GM12878 (cell line): ENCODE results near the gene ZNFX1. TPM values are rescaled to one million over a fixed set of nuclear protein-coding genes. Genes with fewer than 3 reads are reported as not detected.

ENCODE experiments used
- ATAC-seq: fragments of 200-7000 bp; cut with Tn5 transposase; 3 replicates; pipeline ENCODE4 v1.9.1; 2020; ENCODE audit warnings: mild to moderate bottlenecking, moderate library complexity
- BruUV-seq: library from RNA; stranded (reverse); fragments of 400-500 nt; replicated peaks from 2 replicates; lab custom pipeline; 2021; lab: Mats Ljungman, UMichigan
- CTCF ChIA-PET: fragments of 300-600 bp; sonication (Branson Sonifier 250); formaldehyde crosslinking; extraction: SDS; loops from one replicate; lab custom pipeline; 2021; ENCODE audit warnings: inconsistent platforms; lab: Yijun Ruan, JAX
- POLR2A ChIA-PET: fragments of 350-600 bp; formaldehyde crosslinking; extraction: SDS; loops from one replicate; lab custom pipeline; 2021; ENCODE audit warnings: inconsistent platforms; lab: Charles Lee
- RAD21 ChIA-PET: fragments of 300-600 bp; sonication (Branson Sonifier 250); formaldehyde crosslinking; loops from one replicate; lab custom pipeline; 2023; ENCODE audit warnings: antibody characterized with exemption; ENCODE audit not compliant: unreplicated experiment; lab: Charles Lee
- SMC1A ChIA-PET: fragments of 300-600 bp; sonication (Branson Sonifier 250); formaldehyde crosslinking; loops from one replicate; lab custom pipeline; 2023; ENCODE audit not compliant: unreplicated experiment, uncharacterized antibody; lab: Charles Lee
- DNase-seq: peaks from one replicate; pipeline ENCODE4 v3.0.0-alpha.2; 2011; ENCODE audit warnings: low read depth, low spot score
- FAIRE-seq: peaks from 3 replicates; lab custom pipeline; 2011; peaks lifted over from hg19 to GRCh38; lab: Jason Lieb, UNC
- H2AFZ ChIP-seq: 2 replicates; pipeline ENCODE4 v1.6.0; 2011; ENCODE audit warnings: low read depth, low read length, control low read depth; ENCODE audit not compliant: control insufficient read depth
- H3K27ac ChIP-seq: 2 replicates; pipeline ENCODE4 v1.5.1; 2011; ENCODE audit warnings: control low read depth; ENCODE audit not compliant: control insufficient read depth, insufficient read depth
- H3K27me3 ChIP-seq, 2 experiments: replicated peaks in 1 of 2; 2 replicates each; pipeline versions ENCODE4 v1.6.0 to v1.6.1; 2011; ENCODE audit warnings: low read length in 1 of 2; ENCODE audit not compliant: control insufficient read depth in 2 of 2, insufficient read depth in 2 of 2
- H3K36me3 ChIP-seq, 2 experiments: 2 replicates each; pipeline ENCODE4 v1.5.1; 2011; ENCODE audit warnings: low read length in 1 of 2; ENCODE audit not compliant: control insufficient read depth in 2 of 2, insufficient read depth in 2 of 2
- H3K4me1 ChIP-seq: 2 replicates; pipeline ENCODE4 v1.6.1; 2011; ENCODE audit warnings: mild to moderate bottlenecking, low read length, moderate library complexity, mixed read lengths; ENCODE audit not compliant: control insufficient read depth, insufficient read depth
- H3K4me2 ChIP-seq: 2 replicates; pipeline ENCODE4 v1.6.0; 2011; ENCODE audit warnings: control low read depth; ENCODE audit not compliant: control insufficient read depth, insufficient read depth
- H3K4me3 ChIP-seq: fragments of 200-600 bp; sonication (generic); 2 replicates; pipeline ENCODE4 v1.5.1; 2016
- H3K79me2 ChIP-seq: 2 replicates; pipeline ENCODE4 v1.6.0; 2011; ENCODE audit warnings: low read length; ENCODE audit not compliant: control insufficient read depth, insufficient read depth
- H3K9ac ChIP-seq: 2 replicates; pipeline ENCODE4 v1.8.0; 2011; ENCODE audit warnings: low read length, control low read depth, mixed read lengths; ENCODE audit not compliant: control insufficient read depth, insufficient read depth
- H3K9me3 ChIP-seq: replicated peaks from 3 replicates; pipeline ENCODE4 v1.5.1; 2011; ENCODE audit warnings: mild to moderate bottlenecking, low read length; ENCODE audit not compliant: control insufficient read depth, insufficient read depth
- H4K20me1 ChIP-seq: 2 replicates; pipeline ENCODE4 v1.6.0; 2011; ENCODE audit not compliant: control insufficient read depth, insufficient read depth
- ATF7 ChIP-seq: fragments of 450-650 bp; IDR thresholded peaks from 2 replicates; pipeline ENCODE4 v1.6.1; 2016; ENCODE audit warnings: low read depth, mild to moderate bottlenecking
- CHD4 ChIP-seq: fragments of 200-600 bp; sonication (generic); IDR thresholded peaks from 2 replicates; pipeline ENCODE4 v1.6.1; 2016; ENCODE audit warnings: mild to moderate bottlenecking
- DPF2 ChIP-seq: fragments of 450-650 bp; IDR thresholded peaks from 2 replicates; pipeline ENCODE4 v1.6.1; 2017; ENCODE audit warnings: mild to moderate bottlenecking
- EED ChIP-seq: sonication (generic); IDR thresholded peaks from 2 replicates; pipeline ENCODE4 v1.6.1; 2016; ENCODE audit warnings: antibody characterized with exemption, low read depth
- ETV6 ChIP-seq, 2 experiments: fragments of 450-650 bp in 1 of 2; IDR thresholded peaks in 1 of 2; conservative IDR thresholded peaks in 1 of 2; 2 replicates each; pipeline ENCODE4 v1.6.1; 2014; ENCODE audit warnings: antibody characterized with exemption in 1 of 2, borderline replicate concordance in 1 of 2, low read depth in 1 of 2, mild to moderate bottlenecking in 1 of 2, moderate library complexity in 1 of 2
- FOS ChIP-seq: IDR thresholded peaks from 3 replicates; pipeline ENCODE4 v1.6.1; 2011; ENCODE audit warnings: borderline replicate concordance; ENCODE audit not compliant: insufficient read length; ENCODE audit errors: extremely low read depth
- GABPA ChIP-seq: IDR thresholded peaks from 2 replicates; pipeline ENCODE4 v1.6.1; 2014; ENCODE audit warnings: antibody characterized with exemption, low read depth, mild to moderate bottlenecking, inconsistent platforms
- SREBF2 ChIP-seq: IDR thresholded peaks from 2 replicates; pipeline ENCODE4 v1.6.1; 2012; ENCODE audit warnings: mild to moderate bottlenecking, low read length
- TCF7 ChIP-seq: IDR thresholded peaks from 2 replicates; pipeline ENCODE4 v1.6.1; 2014; ENCODE audit warnings: antibody characterized with exemption, borderline replicate concordance
- ZBTB33 ChIP-seq: fragments of 450-650 bp; IDR thresholded peaks from 2 replicates; pipeline ENCODE4 v1.6.1; 2017; ENCODE audit warnings: mild to moderate bottlenecking
- ZNF217 ChIP-seq: fragments of 450-650 bp; IDR thresholded peaks from 2 replicates; pipeline ENCODE4 v1.6.1; 2017; ENCODE audit warnings: antibody characterized with exemption, mild to moderate bottlenecking
- WGBS: methylation state at CpG from one replicate; pipeline ENCODE4 v1.1.6; 2016; ENCODE audit warnings: low lambda C conversion rate; ENCODE audit not compliant: insufficient replicate concordance, insufficient coverage; ENCODE audit errors: missing lambda C conversion rate; 5-methylcytosine and 5-hydroxymethylcytosine counted together
- in situ Hi-C: fragments of 300-500 bp; cut with MboI; formaldehyde crosslinking; loops from 9 replicates; pipeline ENCODE4 v1.14.3; 2018; ENCODE audit warnings: mixed read lengths
- intact Hi-C: fragments of 100-400 bp; cut with micrococcal nuclease; formaldehyde crosslinking; loops from one replicate; pipeline ENCODE4 v1.14.2; 2022; ENCODE audit not compliant: unreplicated experiment
- polyA plus RNA-seq, 11 experiments: library from polyadenylated mRNA; depleted of rRNA in 4 of 11; unstranded in 6 of 11; stranded (reverse) in 5 of 11; fragments of >200 nt; fragmentation: Nextera tagmentation in 4 of 11; fragmentation: Illumina TruSeq in 1 of 11; extraction: Ambion mirVana in 4 of 11; extraction: Trizol in 1 of 11; gene quantifications; 1 replicate in 1 of 11; 2 replicates in 10 of 11; pipeline versions ENCODE4 v1.2.1 to v1.2.3, GENCODE V29; 2011 to 2016; ENCODE audit warnings: inconsistent platforms in 2 of 11, missing spikeins in 2 of 11, low read depth in 1 of 11
- total RNA-seq, 4 experiments: library from RNA; depleted of rRNA in 3 of 4; stranded (reverse); fragments of >200 nt in 3 of 4; fragmentation: Illumina TruSeq in 1 of 4; extraction: Trizol in 1 of 4; gene quantifications; 2 replicates each; pipeline versions ENCODE4 v1.2.1 to v1.2.3, GENCODE V29; 2013 to 2021
- TF ChIP-seq, protein P1 (sequence below), 3 experiments: IDR thresholded peaks in 2 of 3; conservative IDR thresholded peaks in 1 of 3; 2 replicates each; pipeline ENCODE4 v1.5.1; 2011; ENCODE audit warnings: low read depth in 3 of 3, low read length in 3 of 3, mild to moderate bottlenecking in 3 of 3, control low read depth in 2 of 3, moderate library complexity in 2 of 3, inconsistent platforms in 1 of 3, mixed read lengths in 1 of 3; ENCODE audit not compliant: control insufficient read depth in 2 of 3, insufficient read depth in 1 of 3; ENCODE audit errors: extremely low read depth in 1 of 3
- TF ChIP-seq, protein P2 (sequence below): fragments of 450-650 bp; IDR thresholded peaks from 2 replicates; pipeline ENCODE4 v1.6.1; 2018; ENCODE audit warnings: mild to moderate bottlenecking, low read depth, moderate library complexity; ENCODE audit not compliant: partially characterized antibody
- TF ChIP-seq, protein P3 (sequence below): fragments of 450-650 bp; IDR thresholded peaks from 2 replicates; pipeline ENCODE4 v1.6.1; 2017; ENCODE audit warnings: mild to moderate bottlenecking, low read depth, inconsistent platforms; ENCODE audit not compliant: poor library complexity, severe bottlenecking

The ZNFX1 gene
- total and polyA plus RNA-seq, 10 of the 15 experiments (the other 5 are each of a cell fraction or from before 2014, with no cell fraction given), result 7.4 to 31.5 (median 25.6) TPM

GRCh38 chr20:49275216-49275615 is 2.6 kb downstream of the ZNFX1 start:
- Histone ChIP-seq H4K20me1 (peaks cover 5% of the 10 kb centered on the region; the same call in 1 of the 2 replicates), H3K27ac (peak overlapping the region; percentile 92; the same call in 1 of the 2 replicates), H3K9ac (no peak overlapping the region), H3K4me2 (peak overlapping the region; percentile 87; the same call in 1 of the 2 replicates), H2AFZ (no peak overlapping the region), H3K4me3 (peak overlapping the region; percentile 73; the same call in 1 of the 2 replicates), H3K9me3 (peaks cover 4% of the 10 kb centered on the region; the same call in 2 of the 3 replicates), H3K4me1 (peaks cover 18% of the 10 kb centered on the region), H3K27me3 (no peaks in the 10 kb centered on the region), H3K36me3 (peaks cover 8 to 28% of the 10 kb centered on the region in 2 experiments), H3K79me2 (peaks cover 80% of the 10 kb centered on the region)
- ATAC-seq, result no peak
- ChIA-PET SMC1A (interaction anchor here (0.6 to 2.5 kb wide), 4 partner anchors 10 to 128 kb away, joined by 3 to 8 read pairs (median 3); no protein-coding TSS in a partner anchor), POLR2A (interaction anchor here (0.6 to 2.1 kb wide), 3 partner anchors 8 to 114 kb away, joined by 3 to 15 read pairs (median 3); no protein-coding TSS in a partner anchor), CTCF (interaction anchor here (0.6 kb wide), 1 partner anchor 362 kb away, joined by 3 read pairs; no protein-coding TSS in a partner anchor), RAD21 (interaction anchor here (2.0 to 3.0 kb wide), 2 partner anchors 8 to 29 kb away, joined by 12 to 17 read pairs; no protein-coding TSS in a partner anchor)
- whole genome bisulfite sequencing, result 99% methylated on average over 4 of the region's 4 CpGs
- FAIRE-seq, result no peak
- BruUV-seq, result no TSS peak
- DNase-seq, result no peak
- in situ Hi-C loops, result no loop called here
- intact Hi-C loops, result loop anchor here (5.0 to 10.0 kb wide), 2 partner anchors 93 to 540 kb away; partner anchors contain the start of gene SLC9A8
- TF ChIP-seq, protein P1, sequence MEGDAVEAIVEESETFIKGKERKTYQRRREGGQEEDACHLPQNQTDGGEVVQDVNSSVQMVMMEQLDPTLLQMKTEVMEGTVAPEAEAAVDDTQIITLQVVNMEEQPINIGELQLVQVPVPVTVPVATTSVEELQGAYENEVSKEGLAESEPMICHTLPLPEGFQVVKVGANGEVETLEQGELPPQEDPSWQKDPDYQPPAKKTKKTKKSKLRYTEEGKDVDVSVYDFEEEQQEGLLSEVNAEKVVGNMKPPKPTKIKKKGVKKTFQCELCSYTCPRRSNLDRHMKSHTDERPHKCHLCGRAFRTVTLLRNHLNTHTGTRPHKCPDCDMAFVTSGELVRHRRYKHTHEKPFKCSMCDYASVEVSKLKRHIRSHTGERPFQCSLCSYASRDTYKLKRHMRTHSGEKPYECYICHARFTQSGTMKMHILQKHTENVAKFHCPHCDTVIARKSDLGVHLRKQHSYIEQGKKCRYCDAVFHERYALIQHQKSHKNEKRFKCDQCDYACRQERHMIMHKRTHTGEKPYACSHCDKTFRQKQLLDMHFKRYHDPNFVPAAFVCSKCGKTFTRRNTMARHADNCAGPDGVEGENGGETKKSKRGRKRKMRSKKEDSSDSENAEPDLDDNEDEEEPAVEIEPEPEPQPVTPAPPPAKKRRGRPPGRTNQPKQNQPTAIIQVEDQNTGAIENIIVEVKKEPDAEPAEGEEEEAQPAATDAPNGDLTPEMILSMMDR (IDR thresholded peaks at IDR 0.05 in 2 of 3, conservative IDR thresholded peaks at IDR 0.05 in 1 of 3; ENCODE audit: control insufficient read depth in 2 of 3, extremely low read depth in 1 of 3, insufficient read depth in 1 of 3, low read depth in 3 of 3, low read length in 3 of 3), result no peak
- no peak for TF ChIP-seq GABPA
- TF ChIP-seq ATF7, result no peak
- TF ChIP-seq DPF2, result no peak
- TF ChIP-seq CHD4, result no peak
- TF ChIP-seq TCF7, result no peak
- no peak for TF ChIP-seq ZNF217
- TF ChIP-seq, protein P2, sequence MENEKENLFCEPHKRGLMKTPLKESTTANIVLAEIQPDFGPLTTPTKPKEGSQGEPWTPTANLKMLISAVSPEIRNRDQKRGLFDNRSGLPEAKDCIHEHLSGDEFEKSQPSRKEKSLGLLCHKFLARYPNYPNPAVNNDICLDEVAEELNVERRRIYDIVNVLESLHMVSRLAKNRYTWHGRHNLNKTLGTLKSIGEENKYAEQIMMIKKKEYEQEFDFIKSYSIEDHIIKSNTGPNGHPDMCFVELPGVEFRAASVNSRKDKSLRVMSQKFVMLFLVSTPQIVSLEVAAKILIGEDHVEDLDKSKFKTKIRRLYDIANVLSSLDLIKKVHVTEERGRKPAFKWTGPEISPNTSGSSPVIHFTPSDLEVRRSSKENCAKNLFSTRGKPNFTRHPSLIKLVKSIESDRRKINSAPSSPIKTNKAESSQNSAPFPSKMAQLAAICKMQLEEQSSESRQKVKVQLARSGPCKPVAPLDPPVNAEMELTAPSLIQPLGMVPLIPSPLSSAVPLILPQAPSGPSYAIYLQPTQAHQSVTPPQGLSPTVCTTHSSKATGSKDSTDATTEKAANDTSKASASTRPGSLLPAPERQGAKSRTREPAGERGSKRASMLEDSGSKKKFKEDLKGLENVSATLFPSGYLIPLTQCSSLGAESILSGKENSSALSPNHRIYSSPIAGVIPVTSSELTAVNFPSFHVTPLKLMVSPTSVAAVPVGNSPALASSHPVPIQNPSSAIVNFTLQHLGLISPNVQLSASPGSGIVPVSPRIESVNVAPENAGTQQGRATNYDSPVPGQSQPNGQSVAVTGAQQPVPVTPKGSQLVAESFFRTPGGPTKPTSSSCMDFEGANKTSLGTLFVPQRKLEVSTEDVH, result no peak
- TF ChIP-seq ZBTB33, result no peak
- no peak for TF ChIP-seq ETV6 (conservative IDR thresholded peaks at IDR 0.05 in 1 of 2, IDR thresholded peaks at IDR 0.05 in 1 of 2; ENCODE audit: borderline replicate concordance in 1 of 2, low read depth in 1 of 2)
- TF ChIP-seq EED, result no peak
- no peak for TF ChIP-seq SREBF2
- TF ChIP-seq, protein P3, sequence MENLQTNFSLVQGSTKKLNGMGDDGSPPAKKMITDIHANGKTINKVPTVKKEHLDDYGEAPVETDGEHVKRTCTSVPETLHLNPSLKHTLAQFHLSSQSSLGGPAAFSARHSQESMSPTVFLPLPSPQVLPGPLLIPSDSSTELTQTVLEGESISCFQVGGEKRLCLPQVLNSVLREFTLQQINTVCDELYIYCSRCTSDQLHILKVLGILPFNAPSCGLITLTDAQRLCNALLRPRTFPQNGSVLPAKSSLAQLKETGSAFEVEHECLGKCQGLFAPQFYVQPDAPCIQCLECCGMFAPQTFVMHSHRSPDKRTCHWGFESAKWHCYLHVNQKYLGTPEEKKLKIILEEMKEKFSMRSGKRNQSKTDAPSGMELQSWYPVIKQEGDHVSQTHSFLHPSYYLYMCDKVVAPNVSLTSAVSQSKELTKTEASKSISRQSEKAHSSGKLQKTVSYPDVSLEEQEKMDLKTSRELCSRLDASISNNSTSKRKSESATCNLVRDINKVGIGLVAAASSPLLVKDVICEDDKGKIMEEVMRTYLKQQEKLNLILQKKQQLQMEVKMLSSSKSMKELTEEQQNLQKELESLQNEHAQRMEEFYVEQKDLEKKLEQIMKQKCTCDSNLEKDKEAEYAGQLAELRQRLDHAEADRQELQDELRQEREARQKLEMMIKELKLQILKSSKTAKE, result no peak
- no peak for TF ChIP-seq FOS
